IMR-90 (cell line): ENCODE measurements around the gene SPI1.

ENCODE experiments used
- FOS ChIP-seq: fragments of 150-350 bp; IDR thresholded peaks from 2 replicates; pipeline ENCODE4 v1.6.1; 2016; ENCODE audit warnings: low read depth, low read length
- MAFK ChIP-seq: IDR thresholded peaks from 2 replicates; pipeline ENCODE4 v1.6.1; 2012; ENCODE audit warnings: low read depth, low read length, improper control_type of control experiment
- MXI1 ChIP-seq: IDR thresholded peaks from 2 replicates; pipeline ENCODE4 v1.6.1; 2012; ENCODE audit warnings: low read depth, mild to moderate bottlenecking, low read length, moderate library complexity, borderline replicate concordance
- TF ChIP-seq, protein P1 (sequence below): conservative IDR thresholded peaks from 2 replicates; pipeline ENCODE4 v1.5.1; 2012; ENCODE audit warnings: mild to moderate bottlenecking, low read depth, low read length, improper control_type of control experiment

DNA sequence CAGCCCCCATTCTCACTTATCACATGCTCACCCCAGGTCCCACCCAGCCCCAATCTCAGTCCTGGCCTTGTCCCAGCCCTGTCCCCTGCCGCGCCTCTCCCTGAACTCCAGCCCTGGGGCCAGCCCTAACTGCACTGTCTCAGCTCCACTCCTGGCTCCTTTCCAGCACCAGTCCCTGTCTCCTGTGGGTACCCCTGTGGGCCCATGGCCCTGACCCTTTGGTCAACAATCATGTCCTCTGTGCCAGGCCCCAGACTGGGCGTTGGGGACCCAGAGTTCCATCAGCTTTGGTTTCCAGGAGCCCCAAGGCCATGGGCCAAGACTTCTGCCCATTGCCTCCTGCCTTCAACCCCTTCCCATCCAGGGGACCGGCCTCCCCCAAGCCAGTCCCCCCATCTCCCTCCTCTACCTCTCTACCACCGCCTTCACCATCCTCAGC, 757 bp downstream of the SPI1 start:
- TF ChIP-seq, protein P1, sequence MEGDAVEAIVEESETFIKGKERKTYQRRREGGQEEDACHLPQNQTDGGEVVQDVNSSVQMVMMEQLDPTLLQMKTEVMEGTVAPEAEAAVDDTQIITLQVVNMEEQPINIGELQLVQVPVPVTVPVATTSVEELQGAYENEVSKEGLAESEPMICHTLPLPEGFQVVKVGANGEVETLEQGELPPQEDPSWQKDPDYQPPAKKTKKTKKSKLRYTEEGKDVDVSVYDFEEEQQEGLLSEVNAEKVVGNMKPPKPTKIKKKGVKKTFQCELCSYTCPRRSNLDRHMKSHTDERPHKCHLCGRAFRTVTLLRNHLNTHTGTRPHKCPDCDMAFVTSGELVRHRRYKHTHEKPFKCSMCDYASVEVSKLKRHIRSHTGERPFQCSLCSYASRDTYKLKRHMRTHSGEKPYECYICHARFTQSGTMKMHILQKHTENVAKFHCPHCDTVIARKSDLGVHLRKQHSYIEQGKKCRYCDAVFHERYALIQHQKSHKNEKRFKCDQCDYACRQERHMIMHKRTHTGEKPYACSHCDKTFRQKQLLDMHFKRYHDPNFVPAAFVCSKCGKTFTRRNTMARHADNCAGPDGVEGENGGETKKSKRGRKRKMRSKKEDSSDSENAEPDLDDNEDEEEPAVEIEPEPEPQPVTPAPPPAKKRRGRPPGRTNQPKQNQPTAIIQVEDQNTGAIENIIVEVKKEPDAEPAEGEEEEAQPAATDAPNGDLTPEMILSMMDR: no peak
- no peak for TF ChIP-seq MAFK
- no peak for TF ChIP-seq FOS
- TF ChIP-seq MXI1: no peak
